Epidermal melanocyte (primary cell): Measurements from ENCODE around the gene HDDC2.
"Not testable (repeated sequence)": the region's sequence is repeated elsewhere in the genome, so short reads cannot be mapped to it uniquely, and the experiment has no call there.

ENCODE experiments used
- DNase-seq: peaks from one replicate; pipeline ENCODE4 v3.0.0; 2011; ENCODE audit warnings: low spot score; ENCODE audit not compliant: insufficient read length

The HDDC2 gene

GRCh38 chr6:125307150-125307838 lies 5.5 kb upstream of the HDDC2 start:
- DNase-seq: no peak

GRCh38 chr6:125306756-125307149 lies 5.0 kb upstream of the HDDC2 start:
- DNase-seq: peak; percentile 57

- no peak for DNase-seq
Measured at GRCh38 chr6:125304970-125305660, 3.3 kb upstream of the HDDC2 start.

- DNase-seq: no peak
Measured at GRCh38 chr6:125303512-125303854, 1.7 kb upstream of the HDDC2 start.

- no peak for DNase-seq
Measured at GRCh38 chr6:125302840-125303511, 1.2 kb upstream of the HDDC2 start.

GRCh38 chr6:125300992-125301434 lies 754 bp downstream of the HDDC2 start:
- DNase-seq: no peak

- DNase-seq: no peak
Measured at GRCh38 chr6:125299257-125299656, 2.5 kb downstream of the HDDC2 start.

- DNase-seq: no peak
Measured at GRCh38 chr6:125296471-125296870, 5.3 kb downstream of the HDDC2 start.

- no peak for DNase-seq
Measured at GRCh38 chr6:125294925-125295324, 6.8 kb downstream of the HDDC2 start.

- no peak for DNase-seq
Measured at GRCh38 chr6:125294036-125294435, 7.7 kb downstream of the HDDC2 start.

- no peak for DNase-seq
Measured at GRCh38 chr6:125293587-125293986, 8.2 kb downstream of the HDDC2 start.

- no peak for DNase-seq
Measured at GRCh38 chr6:125287718-125288117, 14.0 kb downstream of the HDDC2 start.

- no peak for DNase-seq
Measured at GRCh38 chr6:125285936-125286335, 15.8 kb downstream of the HDDC2 start.

- DNase-seq: no peak
Measured at GRCh38 chr6:125285353-125285752, 16.4 kb downstream of the HDDC2 start.

GRCh38 chr6:125282470-125282869 lies 19.3 kb downstream of the HDDC2 start:
- not testable (repeated sequence) for DNase-seq

- DNase-seq: not testable (repeated sequence)
Measured at GRCh38 chr6:125280370-125281035, 21.3 kb downstream of the HDDC2 start.

GRCh38 chr6:125279961-125280360 lies 21.8 kb downstream of the HDDC2 start:
- no peak for DNase-seq

- no peak for DNase-seq
Measured at GRCh38 chr6:125277838-125278237, 23.9 kb downstream of the HDDC2 start.

- no peak for DNase-seq
Measured at GRCh38 chr6:125275779-125276178, 26.0 kb downstream of the HDDC2 start.

GRCh38 chr6:125274935-125275334 lies 26.8 kb downstream of the HDDC2 start:
- no peak for DNase-seq

GRCh38 chr6:125273965-125274364 lies 27.8 kb downstream of the HDDC2 start:
- no peak for DNase-seq

- DNase-seq: no peak
Measured at GRCh38 chr6:125273251-125273650, 28.5 kb downstream of the HDDC2 start.
